Common myeloid progenitor, CD34-positive (primary cell): ENCODE measurements around the gene PPP2R5C.
A peak's percentile ranks its signal among the peaks of the same experiment; 100 is the strongest.

ENCODE experiments used
- CTCF ChIA-PET: fragments of 350-600 bp; sonication (Branson Sonifier 250); formaldehyde crosslinking; loops from one replicate; lab custom pipeline; 2021; ENCODE audit warnings: antibody characterized with exemption; lab: Charles Lee
- POLR2A ChIA-PET: fragments of 350-600 bp; sonication (Branson Sonifier 250); formaldehyde crosslinking; loops from one replicate; lab custom pipeline; 2021; ENCODE audit warnings: antibody characterized with exemption; lab: Charles Lee
- DNase-seq, 3 donors: peaks; one replicate each; pipeline versions ENCODE4 v3.0.0 to v3.0.0-alpha.2; 2013
- H3K27ac ChIP-seq, 2 experiments: 1 replicate in 1 of 2; 2 replicates in 1 of 2; pipeline ENCODE4 v1.7.0; 2013; ENCODE audit warnings: inconsistent platforms in 2 of 2, low read length in 2 of 2, mild to moderate bottlenecking in 2 of 2, low read depth in 1 of 2, moderate library complexity in 1 of 2; ENCODE audit not compliant: severe bottlenecking in 2 of 2, insufficient read depth in 1 of 2, poor library complexity in 1 of 2
- H3K27me3 ChIP-seq, 5 experiments: replicated peaks in 2 of 5; 1 replicate in 3 of 5; 2 replicates in 2 of 5; pipeline versions ENCODE4 v1.6.1 to v1.7.0; 2013; ENCODE audit warnings: low read length in 4 of 5, mild to moderate bottlenecking in 2 of 5, moderate library complexity in 2 of 5, inconsistent platforms in 1 of 5; ENCODE audit not compliant: insufficient read depth in 5 of 5, control insufficient read depth in 4 of 5
- H3K36me3 ChIP-seq, 4 experiments: 1 replicate in 2 of 4; 2 replicates in 2 of 4; pipeline versions ENCODE4 v1.6.1 to v1.7.0; 2013; ENCODE audit warnings: low read length in 3 of 4, control low read depth in 1 of 4, mild to moderate bottlenecking in 1 of 4; ENCODE audit not compliant: control insufficient read depth in 4 of 4, insufficient read depth in 4 of 4
- H3K4me1 ChIP-seq, 4 experiments: 1 replicate in 3 of 4; 2 replicates in 1 of 4; pipeline versions ENCODE4 v1.6.1 to v1.7.1; 2013; ENCODE audit warnings: low read length in 3 of 4, mild to moderate bottlenecking in 3 of 4, control low read depth in 1 of 4, inconsistent platforms in 1 of 4, moderate library complexity in 1 of 4; ENCODE audit not compliant: control insufficient read depth in 4 of 4, insufficient read depth in 4 of 4; ENCODE audit errors: control extremely low read depth in 1 of 4
- H3K4me3 ChIP-seq, 7 experiments: 1 replicate in 4 of 7; 2 replicates in 3 of 7; pipeline versions ENCODE4 v1.5.1 to v1.7.0; 2013; ENCODE audit warnings: mild to moderate bottlenecking in 7 of 7, low read length in 6 of 7, moderate library complexity in 6 of 7, inconsistent platforms in 2 of 7, low read depth in 2 of 7, control low read depth in 1 of 7; ENCODE audit not compliant: insufficient read depth in 4 of 7, control insufficient read depth in 1 of 7; ENCODE audit errors: extremely low read depth in 1 of 7
- H3K9me3 ChIP-seq, 5 experiments: 1 replicate in 4 of 5; 2 replicates in 1 of 5; pipeline versions ENCODE4 v1.6.1 to v1.7.1; 2013; ENCODE audit warnings: low read length in 4 of 5, mild to moderate bottlenecking in 2 of 5, inconsistent platforms in 1 of 5, low read depth in 1 of 5, moderate library complexity in 1 of 5; ENCODE audit not compliant: control insufficient read depth in 4 of 5, insufficient read depth in 2 of 5; ENCODE audit errors: control extremely low read depth in 1 of 5
- WGBS: methylation state at CpG from one replicate; pipeline ENCODE4 v1.1.5; 2013; ENCODE audit not compliant: insufficient coverage; 5-methylcytosine and 5-hydroxymethylcytosine counted together

PPP2R5C gene

GRCh38 chr14:101844751-101845150 lies 83.2 kb downstream of the PPP2R5C start:
- DNase-seq, result no peak
- no peak overlapping the region for H3K27ac ChIP-seq
- ChIA-PET POLR2A (interaction anchor here (1.0 to 1.3 kb wide), 3 partner anchors 9 to 34 kb away, joined by 3 to 5 read pairs (median 3); no protein-coding TSS in a partner anchor), CTCF (interaction anchor here (0.8 to 7.4 kb wide), 14 partner anchors 9 to 137 kb away, joined by 3 to 65 read pairs (median 6); no protein-coding TSS in a partner anchor)
- peaks cover 0 to 8% (median 6%) of the 10 kb centered on the region in 4 experiments for H3K36me3 ChIP-seq
- 96% methylated on average over 3 of the region's 3 CpGs for WGBS
- H3K4me1 ChIP-seq, result peaks cover 0 to 6% (median 3%) of the 10 kb centered on the region in 4 experiments
- no peaks in the 10 kb centered on the region for H3K9me3 ChIP-seq
- no peaks in the 10 kb centered on the region for H3K27me3 ChIP-seq
- H3K4me3 ChIP-seq, result no peak overlapping the region

GRCh38 chr14:101845496-101845895 lies 84.0 kb downstream of the PPP2R5C start:
- POLR2A ChIA-PET, result interaction anchor here (1.3 kb wide), 1 partner anchor 33 kb away, joined by 5 read pairs; no protein-coding TSS in a partner anchor
- Histone ChIP-seq H3K9me3 (no peaks in the 10 kb centered on the region), H3K27ac (no peak overlapping the region), H3K4me1 (peaks cover 0 to 9% (median 5%) of the 10 kb centered on the region in 4 experiments), H3K27me3 (no peaks in the 10 kb centered on the region), H3K4me3 (no peak overlapping the region), H3K36me3 (peaks cover 0 to 7% (median 6%) of the 10 kb centered on the region in 4 experiments)
- WGBS, result 100% methylated on average over 1 of the region's 2 CpGs
- CTCF ChIA-PET, result interaction anchor here (0.8 to 7.4 kb wide), 10 partner anchors 8 to 77 kb away, joined by 3 to 65 read pairs (median 7); no protein-coding TSS in a partner anchor
- no peak for DNase-seq

- ChIA-PET CTCF (interaction anchor here (0.8 to 7.4 kb wide), 12 partner anchors 7 to 77 kb away, joined by 3 to 65 read pairs (median 5); no protein-coding TSS in a partner anchor), POLR2A (interaction anchor here (0.6 kb wide), 1 partner anchor 471 kb away, joined by 5 read pairs; no protein-coding TSS in a partner anchor)
- no peaks in the 10 kb centered on the region for H3K27me3 ChIP-seq
- no peak for DNase-seq
- 97% methylated on average over 5 of the region's 10 CpGs for WGBS
- H3K4me3 ChIP-seq, result no peak overlapping the region
- H3K27ac ChIP-seq, result peak overlapping the region in 1 of 2 experiments; percentile 39
- peaks cover 0 to 7% (median 6%) of the 10 kb centered on the region in 4 experiments for H3K36me3 ChIP-seq
- peaks cover 0 to 10% (median 5%) of the 10 kb centered on the region in 4 experiments for H3K4me1 ChIP-seq
- H3K9me3 ChIP-seq, result no peaks in the 10 kb centered on the region
These were observed 84.4 kb downstream of the PPP2R5C start for GRCh38 chr14:101845896-101846295.

- Histone ChIP-seq H3K4me3 (no peak overlapping the region), H3K36me3 (peaks cover 0 to 6% (median 5%) of the 10 kb centered on the region in 4 experiments), H3K9me3 (no peaks in the 10 kb centered on the region), H3K4me1 (peaks cover 9 to 26% (median 23%) of the 10 kb centered on the region in 4 experiments), H3K27ac (no peak overlapping the region), H3K27me3 (no peaks in the 10 kb centered on the region)
- no peak for DNase-seq
- ChIA-PET CTCF (interaction anchor here (0.9 to 2.2 kb wide), 6 partner anchors 24 to 78 kb away, joined by 3 to 11 read pairs (median 4); no protein-coding TSS in a partner anchor), POLR2A (no interaction called here)
- WGBS, result 91% methylated on average over 7 of the region's 10 CpGs
These were observed 87.6 kb downstream of the PPP2R5C start for GRCh38 chr14:101849125-101849524.

DNA sequence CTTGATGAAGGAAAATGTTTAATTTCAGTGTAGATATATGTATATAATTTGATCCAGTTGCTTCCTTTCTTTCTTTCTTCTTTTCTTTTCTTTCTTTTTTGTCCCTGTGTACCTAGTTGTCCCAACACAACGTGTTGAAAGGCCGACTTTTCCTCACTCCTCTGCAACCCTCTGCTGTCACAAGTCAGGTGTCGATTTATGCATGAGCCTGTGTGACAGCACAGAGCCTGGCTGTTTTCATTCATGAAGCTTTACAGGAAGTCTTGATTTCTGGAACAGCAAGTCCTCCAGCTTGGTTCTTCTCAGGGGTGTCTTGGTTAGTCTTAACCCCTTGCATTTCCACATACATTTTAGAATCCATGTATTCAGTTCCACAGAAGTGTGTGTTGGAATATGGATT lies 88.1 kb downstream of the PPP2R5C start:
- CTCF ChIA-PET, result interaction anchor here (0.9 to 2.2 kb wide), 8 partner anchors 23 to 79 kb away, joined by 3 to 11 read pairs (median 4); no protein-coding TSS in a partner anchor
- H3K27ac ChIP-seq, result no peak overlapping the region
- H3K9me3 ChIP-seq, result no peaks in the 10 kb centered on the region
- no peaks in the 10 kb centered on the region for H3K27me3 ChIP-seq
- no peak for DNase-seq
- H3K4me3 ChIP-seq, result no peak overlapping the region
- POLR2A ChIA-PET, result no interaction called here
- 30% methylated on average over 3 of the region's 3 CpGs for WGBS
- peaks cover 9 to 32% (median 28%) of the 10 kb centered on the region in 4 experiments for H3K4me1 ChIP-seq
- H3K36me3 ChIP-seq, result peaks cover 0 to 2% (median under 1%) of the 10 kb centered on the region in 4 experiments

GRCh38 chr14:101851183-101851582 lies 89.7 kb downstream of the PPP2R5C start:
- POLR2A ChIA-PET, result no interaction called here
- no peak overlapping the region for H3K27ac ChIP-seq
- H3K27me3 ChIP-seq, result no peaks in the 10 kb centered on the region
- 93% methylated on average over 3 of the region's 3 CpGs for WGBS
- no peaks in the 10 kb centered on the region for H3K9me3 ChIP-seq
- CTCF ChIA-PET, result interaction anchor here (1.2 to 2.1 kb wide), 5 partner anchors 11 to 52 kb away, joined by 3 to 6 read pairs (median 4); no protein-coding TSS in a partner anchor
- peaks cover 9 to 39% (median 35%) of the 10 kb centered on the region in 4 experiments for H3K4me1 ChIP-seq
- no peak for DNase-seq
- no peak overlapping the region for H3K4me3 ChIP-seq
- H3K36me3 ChIP-seq, result no peaks in the 10 kb centered on the region
